K562 (cell line): Measurements from ENCODE around the gene EEFSEC. TPM values are rescaled to one million over a fixed set of nuclear protein-coding genes. Genes with fewer than 3 reads are reported as not detected.

Experiments
- DMBX1 ChIP-seq: fragments of 250-450 bp; sonication (Bioruptor Pico); IDR thresholded peaks from 2 replicates; pipeline ENCODE4 v1.8.0; 2022; ENCODE audit warnings: inconsistent platforms, mild to moderate bottlenecking, moderate library complexity, borderline replicate concordance
- HDAC3 ChIP-seq: fragments of 450-650 bp; IDR thresholded peaks from 2 replicates; pipeline ENCODE4 v1.6.1; 2018; ENCODE audit warnings: borderline replicate concordance, mild to moderate bottlenecking, moderate library complexity; ENCODE audit not compliant: partially characterized antibody
- NRF1 ChIP-seq, 2 experiments: fragments of 450-650 bp; IDR thresholded peaks in 1 of 2; conservative IDR thresholded peaks in 1 of 2; 2 replicates each; pipeline ENCODE4 v1.6.1; 2014; ENCODE audit warnings: mild to moderate bottlenecking in 2 of 2
- PYGO2 ChIP-seq: fragments of 450-650 bp; IDR thresholded peaks from 2 replicates; pipeline ENCODE4 v1.6.1; 2016; ENCODE audit warnings: mild to moderate bottlenecking, missing genetic modification characterization, moderate library complexity, missing compliant biosample characterization
- RBBP5 ChIP-seq: fragments of 200-600 bp; sonication (generic); IDR thresholded peaks from 2 replicates; pipeline ENCODE4 v1.6.1; 2012; ENCODE audit warnings: borderline replicate concordance, mild to moderate bottlenecking, low read length, control low read depth, inconsistent platforms; ENCODE audit not compliant: insufficient read depth, poor library complexity, severe bottlenecking
- SNRNP70 ChIP-seq: fragments of 200-400 bp; formaldehyde crosslinking; optimal IDR thresholded peaks from 2 replicates; pipeline ENCODE3; 2017; ENCODE audit warnings: low read depth, low read length
- SP1 ChIP-seq: sonication (generic); formaldehyde crosslinking; IDR thresholded peaks from 2 replicates; pipeline ENCODE4 v1.8.1; 2022; ENCODE audit warnings: mild to moderate bottlenecking, missing genetic modification reagents
- SPI1 ChIP-seq: IDR thresholded peaks from 2 replicates; pipeline ENCODE4 v1.6.1; 2011; ENCODE audit warnings: low read depth, low read length, control low read depth, borderline replicate concordance
- XRCC4 ChIP-seq: IDR thresholded peaks from one replicate; pipeline ENCODE4 v1.6.1; 2011; ENCODE audit not compliant: insufficient read depth, insufficient read length; ENCODE audit errors: extremely low read depth
- polyA plus RNA-seq, 8 experiments: library from polyadenylated mRNA; depleted of rRNA in 4 of 8; stranded (reverse) in 5 of 8; unstranded in 3 of 8; fragments of >200 nt; fragmentation: Nextera tagmentation in 2 of 8; fragmentation: Illumina TruSeq in 1 of 8; extraction: Ambion mirVana in 2 of 8; extraction: Trizol in 1 of 8; gene quantifications; 2 replicates each; pipeline versions ENCODE4 v1.2.1 to v1.2.3, GENCODE V29; 2011 to 2014; ENCODE audit warnings: inconsistent platforms in 1 of 8, missing spikeins in 1 of 8
- total RNA-seq, 7 experiments: library from RNA; depleted of rRNA in 6 of 7; stranded (reverse); fragments of >200 nt in 6 of 7; fragmentation: Illumina TruSeq in 2 of 7; extraction: Trizol in 2 of 7; gene quantifications; 2 replicates each; pipeline versions ENCODE4 v1.2.1 to v1.2.3, GENCODE V29; 2011 to 2021; ENCODE audit warnings: low replicate concordance in 1 of 7
- TF ChIP-seq, protein P1 (sequence below), 3 experiments: fragments of 200-800 bp in 1 of 3; sonication (Bioruptor generic) in 1 of 3; sonication (generic) in 1 of 3; formaldehyde crosslinking in 1 of 3; IDR thresholded peaks; 2 replicates each; pipeline versions ENCODE4 v1.6.1 to v1.8.0; 2016 to 2022; ENCODE audit warnings: mild to moderate bottlenecking in 2 of 3, missing compliant biosample characterization in 2 of 3, missing genetic modification characterization in 2 of 3, missing genetic modification reagents in 1 of 3
- TF ChIP-seq, protein P2 (sequence below): fragments of 200-400 bp; formaldehyde crosslinking; IDR thresholded peaks from 2 replicates; pipeline ENCODE4 v1.6.1; 2017; ENCODE audit warnings: mild to moderate bottlenecking, low read depth, low read length, moderate library complexity
- TF ChIP-seq, protein P3 (sequence below): fragments of 450-650 bp; IDR thresholded peaks from 2 replicates; pipeline ENCODE4 v1.6.1; 2016; ENCODE audit warnings: low read depth, mild to moderate bottlenecking, moderate library complexity
- TF ChIP-seq, protein P4 (sequence below), 2 experiments: IDR thresholded peaks; 2 replicates each; pipeline ENCODE4 v1.6.1; 2012; ENCODE audit warnings: improper control_type of control experiment in 2 of 2, low read depth in 2 of 2, low read length in 2 of 2, borderline replicate concordance in 1 of 2
- TF ChIP-seq, protein P5 (sequence below): fragments of 250-450 bp; sonication (Bioruptor Pico); IDR thresholded peaks from 2 replicates; pipeline ENCODE4 v1.5.1; 2021; ENCODE audit warnings: mild to moderate bottlenecking
- TF ChIP-seq, protein P6 (sequence below): sonication (generic); formaldehyde crosslinking; IDR thresholded peaks from 2 replicates; pipeline ENCODE4 v1.8.1; 2023; ENCODE audit warnings: mild to moderate bottlenecking, missing genetic modification reagents

EEFSEC gene
- total and polyA plus RNA-seq, 9 of the 15 experiments (the other 6 are each of a cell fraction or from before 2014, with no cell fraction given) = 0.35 to 11.8 (median 7.7) TPM

DNA sequence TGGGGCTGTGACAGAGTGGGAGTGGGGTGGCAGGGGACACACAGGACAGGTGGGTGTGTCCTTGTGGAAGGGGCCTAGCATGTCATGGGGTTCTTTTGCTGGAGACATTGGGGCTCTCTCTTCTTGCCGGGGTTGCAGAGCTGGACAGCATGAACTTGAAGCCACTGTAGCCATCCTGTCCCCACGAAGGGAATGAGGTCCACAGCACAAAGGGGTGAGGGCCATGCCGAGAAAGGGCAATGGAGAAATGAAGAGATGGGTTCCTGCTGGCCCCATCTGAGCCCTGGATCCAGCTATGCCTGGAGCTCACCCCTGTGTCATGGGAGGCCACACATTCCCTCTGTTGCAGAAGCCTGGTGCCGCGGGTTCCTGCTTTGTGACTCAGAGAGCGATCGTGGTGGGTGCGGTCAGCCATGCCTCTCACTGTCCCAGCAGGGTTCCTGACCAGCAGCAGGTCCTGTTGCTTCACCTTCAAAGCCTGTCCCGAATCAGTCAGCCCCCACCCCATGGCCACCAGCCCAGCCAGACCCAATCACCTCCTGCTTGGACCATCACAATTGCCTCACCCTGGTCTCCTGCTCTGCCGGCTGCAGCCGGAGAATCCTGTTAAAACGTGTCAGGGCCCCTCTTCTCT lies 263.4 kb downstream of the EEFSEC start (continued):
- TF ChIP-seq HDAC3 = no peak
- TF ChIP-seq, protein P1, sequence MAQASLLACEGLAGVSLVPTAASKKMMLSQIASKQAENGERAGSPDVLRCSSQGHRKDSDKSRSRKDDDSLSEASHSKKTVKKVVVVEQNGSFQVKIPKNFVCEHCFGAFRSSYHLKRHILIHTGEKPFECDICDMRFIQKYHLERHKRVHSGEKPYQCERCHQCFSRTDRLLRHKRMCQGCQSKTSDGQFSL (CRISPR knock-in tag; IDR thresholded peaks at IDR 0.05) = 0 out of 2 replicates have a peak, but pooled peaks have one; percentile 15
- TF ChIP-seq, protein P1 (tag; IDR thresholded peaks at IDR 0.05) = no peak
- peak; percentile 87; the same call in 1 of the 2 replicates for TF ChIP-seq DMBX1 (CRISPR knock-in tag)
- TF ChIP-seq SP1 (CRISPR knock-in tag) = no peak
- TF ChIP-seq, protein P2, sequence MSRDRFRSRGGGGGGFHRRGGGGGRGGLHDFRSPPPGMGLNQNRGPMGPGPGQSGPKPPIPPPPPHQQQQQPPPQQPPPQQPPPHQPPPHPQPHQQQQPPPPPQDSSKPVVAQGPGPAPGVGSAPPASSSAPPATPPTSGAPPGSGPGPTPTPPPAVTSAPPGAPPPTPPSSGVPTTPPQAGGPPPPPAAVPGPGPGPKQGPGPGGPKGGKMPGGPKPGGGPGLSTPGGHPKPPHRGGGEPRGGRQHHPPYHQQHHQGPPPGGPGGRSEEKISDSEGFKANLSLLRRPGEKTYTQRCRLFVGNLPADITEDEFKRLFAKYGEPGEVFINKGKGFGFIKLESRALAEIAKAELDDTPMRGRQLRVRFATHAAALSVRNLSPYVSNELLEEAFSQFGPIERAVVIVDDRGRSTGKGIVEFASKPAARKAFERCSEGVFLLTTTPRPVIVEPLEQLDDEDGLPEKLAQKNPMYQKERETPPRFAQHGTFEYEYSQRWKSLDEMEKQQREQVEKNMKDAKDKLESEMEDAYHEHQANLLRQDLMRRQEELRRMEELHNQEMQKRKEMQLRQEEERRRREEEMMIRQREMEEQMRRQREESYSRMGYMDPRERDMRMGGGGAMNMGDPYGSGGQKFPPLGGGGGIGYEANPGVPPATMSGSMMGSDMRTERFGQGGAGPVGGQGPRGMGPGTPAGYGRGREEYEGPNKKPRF = no peak
- no peak for TF ChIP-seq PYGO2 (tag)
- TF ChIP-seq XRCC4 = no peak
- TF ChIP-seq, protein P3, sequence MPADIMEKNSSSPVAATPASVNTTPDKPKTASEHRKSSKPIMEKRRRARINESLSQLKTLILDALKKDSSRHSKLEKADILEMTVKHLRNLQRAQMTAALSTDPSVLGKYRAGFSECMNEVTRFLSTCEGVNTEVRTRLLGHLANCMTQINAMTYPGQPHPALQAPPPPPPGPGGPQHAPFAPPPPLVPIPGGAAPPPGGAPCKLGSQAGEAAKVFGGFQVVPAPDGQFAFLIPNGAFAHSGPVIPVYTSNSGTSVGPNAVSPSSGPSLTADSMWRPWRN = no peak
- TF ChIP-seq, protein P4, sequence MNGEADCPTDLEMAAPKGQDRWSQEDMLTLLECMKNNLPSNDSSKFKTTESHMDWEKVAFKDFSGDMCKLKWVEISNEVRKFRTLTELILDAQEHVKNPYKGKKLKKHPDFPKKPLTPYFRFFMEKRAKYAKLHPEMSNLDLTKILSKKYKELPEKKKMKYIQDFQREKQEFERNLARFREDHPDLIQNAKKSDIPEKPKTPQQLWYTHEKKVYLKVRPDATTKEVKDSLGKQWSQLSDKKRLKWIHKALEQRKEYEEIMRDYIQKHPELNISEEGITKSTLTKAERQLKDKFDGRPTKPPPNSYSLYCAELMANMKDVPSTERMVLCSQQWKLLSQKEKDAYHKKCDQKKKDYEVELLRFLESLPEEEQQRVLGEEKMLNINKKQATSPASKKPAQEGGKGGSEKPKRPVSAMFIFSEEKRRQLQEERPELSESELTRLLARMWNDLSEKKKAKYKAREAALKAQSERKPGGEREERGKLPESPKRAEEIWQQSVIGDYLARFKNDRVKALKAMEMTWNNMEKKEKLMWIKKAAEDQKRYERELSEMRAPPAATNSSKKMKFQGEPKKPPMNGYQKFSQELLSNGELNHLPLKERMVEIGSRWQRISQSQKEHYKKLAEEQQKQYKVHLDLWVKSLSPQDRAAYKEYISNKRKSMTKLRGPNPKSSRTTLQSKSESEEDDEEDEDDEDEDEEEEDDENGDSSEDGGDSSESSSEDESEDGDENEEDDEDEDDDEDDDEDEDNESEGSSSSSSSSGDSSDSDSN (IDR thresholded peaks at IDR 0.05; ENCODE audit: borderline replicate concordance in 1 of 2, low read depth in 2 of 2, low read length in 2 of 2) = peak; percentile 31 to 42; a peak in 1 of 4 replicates
- TF ChIP-seq RBBP5 = no peak
- TF ChIP-seq NRF1 (conservative IDR thresholded peaks at IDR 0.05 in 1 of 2, IDR thresholded peaks at IDR 0.05 in 1 of 2) = peak in 1 of 2 experiments; percentile 8; a peak in 2 of 4 replicates
- no peak for TF ChIP-seq SNRNP70
- TF ChIP-seq, protein P5, sequence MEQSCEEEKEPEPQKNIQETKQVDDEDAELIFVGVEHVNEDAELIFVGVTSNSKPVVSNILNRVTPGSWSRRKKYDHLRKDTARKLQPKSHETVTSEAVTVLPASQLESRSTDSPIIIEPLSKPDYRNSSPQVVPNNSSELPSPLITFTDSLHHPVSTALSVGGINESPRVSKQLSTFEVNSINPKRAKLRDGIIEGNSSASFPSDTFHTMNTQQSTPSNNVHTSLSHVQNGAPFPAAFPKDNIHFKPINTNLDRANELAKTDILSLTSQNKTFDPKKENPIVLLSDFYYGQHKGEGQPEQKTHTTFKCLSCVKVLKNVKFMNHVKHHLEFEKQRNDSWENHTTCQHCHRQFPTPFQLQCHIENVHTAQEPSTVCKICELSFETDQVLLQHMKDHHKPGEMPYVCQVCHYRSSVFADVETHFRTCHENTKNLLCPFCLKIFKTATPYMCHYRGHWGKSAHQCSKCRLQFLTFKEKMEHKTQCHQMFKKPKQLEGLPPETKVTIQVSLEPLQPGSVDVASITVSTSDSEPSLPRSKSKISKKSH (CRISPR knock-in tag) = no peak
- TF ChIP-seq, protein P6, sequence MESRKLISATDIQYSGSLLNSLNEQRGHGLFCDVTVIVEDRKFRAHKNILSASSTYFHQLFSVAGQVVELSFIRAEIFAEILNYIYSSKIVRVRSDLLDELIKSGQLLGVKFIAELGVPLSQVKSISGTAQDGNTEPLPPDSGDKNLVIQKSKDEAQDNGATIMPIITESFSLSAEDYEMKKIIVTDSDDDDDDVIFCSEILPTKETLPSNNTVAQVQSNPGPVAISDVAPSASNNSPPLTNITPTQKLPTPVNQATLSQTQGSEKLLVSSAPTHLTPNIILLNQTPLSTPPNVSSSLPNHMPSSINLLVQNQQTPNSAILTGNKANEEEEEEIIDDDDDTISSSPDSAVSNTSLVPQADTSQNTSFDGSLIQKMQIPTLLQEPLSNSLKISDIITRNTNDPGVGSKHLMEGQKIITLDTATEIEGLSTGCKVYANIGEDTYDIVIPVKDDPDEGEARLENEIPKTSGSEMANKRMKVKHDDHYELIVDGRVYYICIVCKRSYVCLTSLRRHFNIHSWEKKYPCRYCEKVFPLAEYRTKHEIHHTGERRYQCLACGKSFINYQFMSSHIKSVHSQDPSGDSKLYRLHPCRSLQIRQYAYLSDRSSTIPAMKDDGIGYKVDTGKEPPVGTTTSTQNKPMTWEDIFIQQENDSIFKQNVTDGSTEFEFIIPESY = no peak
- no peak for TF ChIP-seq SPI1
